Measurements from ENCODE around the gene ABCC4. TPM values are rescaled to one million over a fixed set of nuclear protein-coding genes. Genes with fewer than 3 reads are reported as not detected.

ABCC4 gene
- polyA plus RNA-seq, 1 donor from 2014 or later, result 2.4 TPM

- Histone ChIP-seq H3K9ac (ENCODE audit: low read length) (no peak overlapping the region), H3K4me2 (ENCODE audit: low read length) (no peak overlapping the region), H4K20me1 (ENCODE audit: insufficient read depth) (no peaks in the 10 kb centered on the region), H2AFZ (ENCODE audit: low read depth, low read length) (no peak overlapping the region), H3K36me3 (ENCODE audit: insufficient read depth, low read length) (no peaks in the 10 kb centered on the region), H3K27ac (ENCODE audit: low read length) (no peak overlapping the region), H3K4me3 (ENCODE audit: low read length) (no peak overlapping the region), H3K79me2 (replicated peaks; ENCODE audit: insufficient read depth, low read length) (no peaks in the 10 kb centered on the region), H3K9me2 (ENCODE audit: insufficient read depth, low read length) (no peaks in the 10 kb centered on the region), H3F3A (ENCODE audit: insufficient read depth, low read length, poor library complexity, severe bottlenecking) (no peaks in the 10 kb centered on the region), H3K9me3 (ENCODE audit: low read length) (no peaks in the 10 kb centered on the region), H3K27me3 (ENCODE audit: insufficient read depth, low read depth, low read length) (no peaks in the 10 kb centered on the region)
- TF ChIP-seq TAF1 (IDR thresholded peaks at IDR 0.05; ENCODE audit: low read depth) (no peak), CTCF (IDR thresholded peaks at IDR 0.05; ENCODE audit: poor library complexity, severe bottlenecking) (no peak), EP300 (conservative IDR thresholded peaks at IDR 0.05; ENCODE audit: poor library complexity, severe bottlenecking) (no peak), SMC3 (conservative IDR thresholded peaks at IDR 0.05; ENCODE audit: poor library complexity) (no peak), POLR2AphosphoS5 (IDR thresholded peaks at IDR 0.05) (no peak), REST (IDR thresholded peaks at IDR 0.05; ENCODE audit: borderline replicate concordance) (no peak), MXI1 (conservative IDR thresholded peaks at IDR 0.05; ENCODE audit: poor library complexity, severe bottlenecking) (no peak), RAD21 (conservative IDR thresholded peaks at IDR 0.05) (no peak), EZH2 (IDR thresholded peaks at IDR 0.05; ENCODE audit: borderline replicate concordance, insufficient read depth, low read length, poor library complexity, severe bottlenecking) (no peak)
Measured at GRCh38 chr13:94984958-94985357, 316.3 kb downstream of the ABCC4 start.

GRCh38 chr13:94978516-94978915 is 322.7 kb downstream of the ABCC4 start:
- Histone ChIP-seq H3K27me3 (ENCODE audit: insufficient read depth, low read depth, low read length) (no peaks in the 10 kb centered on the region), H3K4me2 (ENCODE audit: low read length) (no peak overlapping the region), H3K4me3 (ENCODE audit: low read length) (no peak overlapping the region), H3F3A (ENCODE audit: insufficient read depth, low read length, poor library complexity, severe bottlenecking) (no peaks in the 10 kb centered on the region), H3K9me2 (ENCODE audit: insufficient read depth, low read length) (no peaks in the 10 kb centered on the region), H2AFZ (ENCODE audit: low read depth, low read length) (no peak overlapping the region), H3K36me3 (ENCODE audit: insufficient read depth, low read length) (no peaks in the 10 kb centered on the region), H3K9me3 (ENCODE audit: low read length) (no peaks in the 10 kb centered on the region), H3K79me2 (replicated peaks; ENCODE audit: insufficient read depth, low read length) (no peaks in the 10 kb centered on the region), H3K27ac (ENCODE audit: low read length) (no peak overlapping the region), H3K9ac (ENCODE audit: low read length) (no peak overlapping the region), H4K20me1 (ENCODE audit: insufficient read depth) (no peaks in the 10 kb centered on the region)
- TF ChIP-seq SMC3 (conservative IDR thresholded peaks at IDR 0.05; ENCODE audit: poor library complexity), result no peak

Data from neural cell (in vitro differentiated cells).